GM23338 (cell line): ENCODE data around the gene AJUBA.

Experiments
- CREB1 ChIP-seq: fragments of 250-450 bp; sonication (Bioruptor Pico); IDR thresholded peaks from 2 replicates; pipeline ENCODE4 v1.5.0; 2020; ENCODE audit warnings: low read depth, mild to moderate bottlenecking, moderate library complexity
- EZH2 ChIP-seq: fragments of 200-600 bp; sonication (generic); IDR thresholded peaks from one replicate; pipeline ENCODE4 v1.8.0; 2017; ENCODE audit warnings: antibody characterized with exemption, mild to moderate bottlenecking, low read depth; ENCODE audit not compliant: unreplicated experiment
- EZH2phosphoT487 ChIP-seq: fragments of 200-600 bp; sonication (generic); IDR thresholded peaks from one replicate; pipeline ENCODE4 v1.8.1; 2018; ENCODE audit warnings: antibody characterized with exemption; ENCODE audit not compliant: unreplicated experiment
- JUNB ChIP-seq: IDR thresholded peaks from one replicate; pipeline ENCODE4 v1.6.1; 2016; ENCODE audit warnings: antibody characterized with exemption; ENCODE audit not compliant: unreplicated experiment
- NANOG ChIP-seq: IDR thresholded peaks from 2 replicates; pipeline ENCODE4 v1.6.1; 2016; ENCODE audit warnings: antibody characterized with exemption, borderline replicate concordance
- POLR2AphosphoS5 ChIP-seq: IDR thresholded peaks from 2 replicates; pipeline ENCODE4 v1.6.1; 2016; ENCODE audit warnings: antibody characterized with exemption, low read depth
- STAT1 ChIP-seq: IDR thresholded peaks from one replicate; pipeline ENCODE4 v1.6.1; 2016; ENCODE audit warnings: antibody characterized with exemption; ENCODE audit not compliant: unreplicated experiment
- ZNF114 ChIP-seq: fragments of 250-450 bp; sonication (Bioruptor Pico); IDR thresholded peaks from 2 replicates; pipeline ENCODE4 v1.5.0; 2020; ENCODE audit warnings: mild to moderate bottlenecking, moderate library complexity
- ZNF331 ChIP-seq: fragments of 250-450 bp; sonication (Bioruptor Pico); IDR thresholded peaks from 2 replicates; pipeline ENCODE4 v1.5.0; 2020; ENCODE audit warnings: low read depth, mild to moderate bottlenecking, moderate library complexity
- ZNF462 ChIP-seq: fragments of 250-450 bp; sonication (Bioruptor Pico); IDR thresholded peaks from 2 replicates; pipeline ENCODE4 v1.5.0; 2020; ENCODE audit warnings: mild to moderate bottlenecking, moderate library complexity
- TF ChIP-seq, protein P1 (sequence below), 2 experiments: fragments of 200-600 bp in 1 of 2; sonication (generic) in 1 of 2; conservative IDR thresholded peaks; 2 replicates each; pipeline versions ENCODE4 v1.5.1 to v1.6.1; 2016 to 2017; ENCODE audit warnings: antibody characterized with exemption in 2 of 2, low read depth in 2 of 2, mild to moderate bottlenecking in 2 of 2, moderate library complexity in 1 of 2
- TF ChIP-seq, protein P2 (sequence below): IDR thresholded peaks from 2 replicates; pipeline ENCODE4 v1.6.1; 2016; ENCODE audit warnings: antibody characterized with exemption
- TF ChIP-seq, protein P3 (sequence below): IDR thresholded peaks from one replicate; pipeline ENCODE4 v1.6.1; 2018; ENCODE audit warnings: antibody characterized with exemption; ENCODE audit not compliant: unreplicated experiment

GRCh38 chr14:22962061-22962676, 20.2 kb downstream of the AJUBA start:
- TF ChIP-seq, protein P1, sequence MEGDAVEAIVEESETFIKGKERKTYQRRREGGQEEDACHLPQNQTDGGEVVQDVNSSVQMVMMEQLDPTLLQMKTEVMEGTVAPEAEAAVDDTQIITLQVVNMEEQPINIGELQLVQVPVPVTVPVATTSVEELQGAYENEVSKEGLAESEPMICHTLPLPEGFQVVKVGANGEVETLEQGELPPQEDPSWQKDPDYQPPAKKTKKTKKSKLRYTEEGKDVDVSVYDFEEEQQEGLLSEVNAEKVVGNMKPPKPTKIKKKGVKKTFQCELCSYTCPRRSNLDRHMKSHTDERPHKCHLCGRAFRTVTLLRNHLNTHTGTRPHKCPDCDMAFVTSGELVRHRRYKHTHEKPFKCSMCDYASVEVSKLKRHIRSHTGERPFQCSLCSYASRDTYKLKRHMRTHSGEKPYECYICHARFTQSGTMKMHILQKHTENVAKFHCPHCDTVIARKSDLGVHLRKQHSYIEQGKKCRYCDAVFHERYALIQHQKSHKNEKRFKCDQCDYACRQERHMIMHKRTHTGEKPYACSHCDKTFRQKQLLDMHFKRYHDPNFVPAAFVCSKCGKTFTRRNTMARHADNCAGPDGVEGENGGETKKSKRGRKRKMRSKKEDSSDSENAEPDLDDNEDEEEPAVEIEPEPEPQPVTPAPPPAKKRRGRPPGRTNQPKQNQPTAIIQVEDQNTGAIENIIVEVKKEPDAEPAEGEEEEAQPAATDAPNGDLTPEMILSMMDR (conservative IDR thresholded peaks at IDR 0.05; ENCODE audit: low read depth in 2 of 2) = no peak
- TF ChIP-seq STAT1 (no peak), JUNB (no peak), EZH2 (no peak), POLR2AphosphoS5 (no peak), CREB1 (CRISPR knock-in tag) (no peak), ZNF462 (CRISPR knock-in tag) (no peak), EZH2phosphoT487 (no peak), ZNF114 (0 out of 2 replicates have a peak, but pooled peaks have one; percentile 80), ZNF331 (no peak), NANOG (no peak)
- TF ChIP-seq, protein P2, sequence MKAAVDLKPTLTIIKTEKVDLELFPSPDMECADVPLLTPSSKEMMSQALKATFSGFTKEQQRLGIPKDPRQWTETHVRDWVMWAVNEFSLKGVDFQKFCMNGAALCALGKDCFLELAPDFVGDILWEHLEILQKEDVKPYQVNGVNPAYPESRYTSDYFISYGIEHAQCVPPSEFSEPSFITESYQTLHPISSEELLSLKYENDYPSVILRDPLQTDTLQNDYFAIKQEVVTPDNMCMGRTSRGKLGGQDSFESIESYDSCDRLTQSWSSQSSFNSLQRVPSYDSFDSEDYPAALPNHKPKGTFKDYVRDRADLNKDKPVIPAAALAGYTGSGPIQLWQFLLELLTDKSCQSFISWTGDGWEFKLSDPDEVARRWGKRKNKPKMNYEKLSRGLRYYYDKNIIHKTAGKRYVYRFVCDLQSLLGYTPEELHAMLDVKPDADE = no peak
- TF ChIP-seq, protein P3, sequence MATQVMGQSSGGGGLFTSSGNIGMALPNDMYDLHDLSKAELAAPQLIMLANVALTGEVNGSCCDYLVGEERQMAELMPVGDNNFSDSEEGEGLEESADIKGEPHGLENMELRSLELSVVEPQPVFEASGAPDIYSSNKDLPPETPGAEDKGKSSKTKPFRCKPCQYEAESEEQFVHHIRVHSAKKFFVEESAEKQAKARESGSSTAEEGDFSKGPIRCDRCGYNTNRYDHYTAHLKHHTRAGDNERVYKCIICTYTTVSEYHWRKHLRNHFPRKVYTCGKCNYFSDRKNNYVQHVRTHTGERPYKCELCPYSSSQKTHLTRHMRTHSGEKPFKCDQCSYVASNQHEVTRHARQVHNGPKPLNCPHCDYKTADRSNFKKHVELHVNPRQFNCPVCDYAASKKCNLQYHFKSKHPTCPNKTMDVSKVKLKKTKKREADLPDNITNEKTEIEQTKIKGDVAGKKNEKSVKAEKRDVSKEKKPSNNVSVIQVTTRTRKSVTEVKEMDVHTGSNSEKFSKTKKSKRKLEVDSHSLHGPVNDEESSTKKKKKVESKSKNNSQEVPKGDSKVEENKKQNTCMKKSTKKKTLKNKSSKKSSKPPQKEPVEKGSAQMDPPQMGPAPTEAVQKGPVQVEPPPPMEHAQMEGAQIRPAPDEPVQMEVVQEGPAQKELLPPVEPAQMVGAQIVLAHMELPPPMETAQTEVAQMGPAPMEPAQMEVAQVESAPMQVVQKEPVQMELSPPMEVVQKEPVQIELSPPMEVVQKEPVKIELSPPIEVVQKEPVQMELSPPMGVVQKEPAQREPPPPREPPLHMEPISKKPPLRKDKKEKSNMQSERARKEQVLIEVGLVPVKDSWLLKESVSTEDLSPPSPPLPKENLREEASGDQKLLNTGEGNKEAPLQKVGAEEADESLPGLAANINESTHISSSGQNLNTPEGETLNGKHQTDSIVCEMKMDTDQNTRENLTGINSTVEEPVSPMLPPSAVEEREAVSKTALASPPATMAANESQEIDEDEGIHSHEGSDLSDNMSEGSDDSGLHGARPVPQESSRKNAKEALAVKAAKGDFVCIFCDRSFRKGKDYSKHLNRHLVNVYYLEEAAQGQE = no peak
